Skin of body (tissue), 2 donors: ENCODE measurements around the gene MAEA. TPM values are rescaled to one million over a fixed set of nuclear protein-coding genes. Genes with fewer than 3 reads are reported as not detected.

Experiments used
- DNase-seq: peaks from one replicate; lab custom pipeline; 2025; lab: John Stamatoyannopoulos, UW
- total RNA-seq: library from RNA; depleted of rRNA; stranded (reverse); fragments of >200 nt; gene quantifications from one replicate; pipeline ENCODE4 v1.2.3, GENCODE V29; 2014

Gene MAEA
- total RNA-seq, 1 donor from 2014 or later: 32.6 TPM

- DNase-seq: no peak
Observed at GRCh38 chr4:1377606-1378261, 88.0 kb downstream of the MAEA start.

GRCh38 chr4:1378559-1379231 lies 89.0 kb downstream of the MAEA start:
- no peak for DNase-seq

DNA sequence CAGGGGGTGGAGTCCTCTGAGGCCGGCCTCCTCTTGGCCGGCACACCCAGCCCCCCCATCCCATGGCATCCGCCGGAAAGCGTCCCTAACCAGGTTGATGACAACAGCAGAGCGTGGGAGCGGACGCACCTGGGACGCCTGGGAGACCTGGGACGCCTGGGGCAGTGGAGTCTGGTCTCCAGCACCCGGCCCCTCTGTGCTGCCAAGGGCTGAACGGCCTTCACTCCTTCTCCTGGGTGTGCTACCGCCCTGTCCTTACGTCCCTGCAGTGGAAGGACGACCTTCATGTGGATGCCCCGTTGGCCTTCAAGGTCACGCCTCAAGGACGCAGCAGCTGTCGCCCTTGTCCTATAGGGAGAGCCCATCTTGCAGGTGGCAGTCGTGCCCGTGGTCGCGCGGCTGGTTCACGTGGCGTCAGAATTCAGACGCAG lies 89.7 kb downstream of the MAEA start:
- no peak for DNase-seq

- no peak for DNase-seq
Observed at GRCh38 chr4:1379801-1380331, 90.2 kb downstream of the MAEA start.

DNA sequence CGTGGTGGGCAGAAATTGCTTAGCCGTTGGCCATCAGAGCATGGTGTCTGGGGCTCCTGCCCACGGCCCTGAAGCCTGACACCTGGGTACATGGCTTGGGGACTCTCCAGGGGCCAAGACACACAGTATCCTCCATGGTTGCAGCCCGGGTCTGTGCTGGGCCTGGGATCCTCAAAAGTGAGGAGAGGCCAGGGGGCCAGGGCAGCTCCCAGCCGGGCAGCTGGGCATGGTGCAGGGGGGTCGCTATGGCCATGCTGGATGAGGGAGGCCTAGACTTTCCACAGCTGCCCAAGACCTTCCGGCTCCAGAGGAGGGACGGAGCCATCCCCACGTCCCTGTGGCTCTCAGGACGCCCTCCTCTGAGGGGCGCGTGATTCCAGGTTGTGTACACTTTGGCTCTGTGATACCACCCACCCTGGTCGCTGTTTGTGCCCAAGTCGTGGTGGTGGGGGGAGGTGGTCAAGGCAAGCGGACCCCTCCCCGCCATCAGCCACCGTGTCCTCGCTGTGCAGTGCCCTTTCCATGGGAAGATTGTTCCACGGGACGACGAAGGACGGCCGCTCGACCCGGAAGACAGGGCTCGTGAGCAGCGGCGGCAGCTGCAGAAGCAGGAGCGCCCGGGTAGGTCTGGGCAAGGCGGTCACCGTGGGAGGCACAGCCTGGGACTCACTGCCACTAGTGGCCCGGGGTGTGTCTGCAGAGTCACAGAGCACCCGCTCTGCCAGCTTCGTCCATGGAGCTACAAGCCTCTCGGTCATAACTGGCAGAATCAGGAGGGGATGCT lies 90.9 kb downstream of the MAEA start:
- no peak for DNase-seq

GRCh38 chr4:1381181-1381621 lies 91.5 kb downstream of the MAEA start:
- no peak for DNase-seq

DNA sequence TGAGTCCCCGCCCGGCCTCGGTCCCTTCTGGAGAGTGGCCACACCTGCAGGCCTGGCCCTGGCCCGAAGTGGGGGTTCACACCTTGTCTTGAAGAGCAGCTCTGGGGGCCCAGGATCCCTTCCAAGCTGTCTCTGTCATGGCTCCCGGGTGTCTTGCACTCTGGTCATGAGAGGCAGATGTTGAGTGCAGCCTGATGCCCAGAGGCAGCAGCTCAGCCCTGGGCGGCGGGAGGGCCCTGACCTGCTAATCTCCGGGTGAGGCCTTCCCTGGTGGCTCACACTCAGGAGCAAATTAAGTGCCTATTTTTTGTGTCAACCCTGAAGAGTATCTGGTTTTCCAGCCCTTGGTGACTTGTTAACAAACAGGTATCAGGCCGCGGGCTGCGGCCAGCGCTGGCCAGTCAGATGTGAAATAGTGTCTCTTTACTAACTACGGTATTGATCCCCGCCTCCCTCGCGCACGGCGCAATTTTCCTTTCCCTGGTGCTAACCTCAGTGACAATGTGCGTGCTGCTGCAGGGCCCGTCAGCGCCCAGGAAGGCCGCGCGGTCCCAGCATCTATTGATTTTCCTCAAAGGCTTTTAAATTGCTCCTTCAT lies 92.4 kb downstream of the MAEA start:
- DNase-seq: no peak

DNA sequence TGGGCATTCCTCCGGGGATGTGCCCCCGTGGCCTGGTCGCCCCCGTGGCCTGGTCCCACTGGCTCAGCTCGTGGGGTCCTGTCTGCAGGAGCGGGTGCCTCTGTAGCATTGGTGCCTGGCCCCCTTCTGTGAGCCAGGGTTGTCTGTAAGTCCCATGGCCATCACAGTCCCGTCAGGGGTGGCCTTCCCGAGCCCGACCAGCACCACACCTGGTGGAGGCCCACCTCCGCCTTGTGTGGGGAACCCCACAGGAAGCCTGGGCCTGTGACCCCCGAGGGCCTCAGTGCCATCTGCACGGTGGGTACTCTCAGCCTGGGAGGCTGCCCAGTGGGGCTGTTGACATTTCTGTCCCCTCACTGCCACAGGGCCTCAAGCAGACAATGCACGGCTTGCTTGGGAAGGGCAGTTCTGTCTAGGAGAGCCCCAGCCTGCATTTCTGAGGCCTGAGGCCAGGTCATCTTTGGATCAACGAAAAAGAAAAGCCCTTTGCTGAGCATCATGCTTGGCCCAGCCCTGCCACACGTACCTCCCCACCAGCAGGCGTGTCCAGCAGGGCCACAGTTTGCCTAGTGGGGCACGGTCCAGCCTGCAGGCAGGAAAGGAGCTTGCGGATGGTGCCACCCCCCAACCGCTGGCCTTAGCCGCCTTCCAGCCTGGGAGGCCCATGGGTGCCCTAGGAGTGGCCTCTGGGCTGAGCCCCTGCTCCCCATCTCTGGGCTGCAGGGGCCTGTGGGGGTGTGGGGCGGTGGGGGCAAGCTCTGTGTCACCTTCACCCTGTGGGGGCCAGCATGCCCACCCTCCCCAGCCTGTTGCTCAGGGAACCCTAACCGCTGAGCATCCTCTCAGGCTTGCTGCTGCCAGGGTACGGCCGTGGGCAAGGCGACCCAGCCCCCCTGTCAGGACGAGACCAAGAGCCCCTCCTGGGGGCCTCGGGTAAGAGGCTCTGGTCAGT lies 93.4 kb downstream of the MAEA start:
- DNase-seq: no peak

GRCh38 chr4:1383728-1384591 lies 94.3 kb downstream of the MAEA start:
- DNase-seq: no peak

DNA sequence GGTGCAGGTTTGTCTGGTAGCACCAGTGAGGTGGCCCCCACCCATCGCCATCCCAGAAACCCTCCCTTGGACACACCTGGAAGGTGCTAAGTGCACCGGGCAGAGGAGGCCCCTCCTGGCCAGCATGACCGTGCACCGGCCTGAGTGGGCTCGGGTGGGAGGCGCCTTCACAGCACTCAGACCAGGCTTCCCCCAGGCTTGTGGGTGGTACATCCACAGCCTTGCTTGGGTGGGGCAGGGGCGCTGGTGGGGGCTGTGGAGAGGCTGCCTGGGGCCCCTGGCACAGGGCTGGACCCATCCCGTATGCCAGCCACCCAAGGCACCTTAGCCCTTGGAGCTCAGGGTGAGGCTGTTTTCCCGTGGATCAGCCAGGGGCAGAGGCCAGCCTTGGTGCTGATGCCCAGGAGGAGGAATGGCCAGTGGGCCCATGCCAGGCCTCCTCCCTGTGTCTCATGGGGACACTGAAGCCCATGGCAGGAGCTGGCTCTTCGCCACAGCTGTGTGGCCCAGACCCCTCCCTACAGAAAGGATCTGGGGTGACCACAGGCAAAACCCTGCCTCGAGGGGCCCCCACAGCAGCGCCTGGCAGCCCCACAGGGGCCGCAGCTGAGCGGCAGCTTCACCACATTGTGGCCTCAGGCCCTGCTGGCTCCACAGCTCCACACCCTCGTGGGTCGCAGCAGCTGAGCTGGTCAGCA lies 95.1 kb downstream of the MAEA start:
- no peak for DNase-seq

- no peak for DNase-seq
Observed at GRCh38 chr4:1385373-1386340, 96.0 kb downstream of the MAEA start.

Other genes starting within 250 kb of the MAEA start
- 3.4 TPM for gene RNF212, start 176.3 kb upstream of the MAEA start, total RNA-seq
- gene SPON2, start 117.3 kb upstream of the MAEA start, total RNA-seq: 46.1 TPM
- gene CTBP1, start 40.8 kb upstream of the MAEA start, total RNA-seq: 68.6 TPM
- 9.7 TPM for gene UVSSA, start 57.3 kb downstream of the MAEA start, total RNA-seq
- gene NKX1-1, start 116.6 kb downstream of the MAEA start, total RNA-seq: not detected